Ovary (tissue), 9 donors: ENCODE data around the gene ZMAT5. TPM values are rescaled to one million over a fixed set of nuclear protein-coding genes. Genes with fewer than 3 reads are reported as not detected.

Experiments used
- DNase-seq, 5 donors: peaks; one replicate each; pipeline ENCODE4 v3.0.0-alpha.2; 2019 to 2020
- H3K27ac ChIP-seq, 2 donors: fragments of 200-600 bp; one replicate each; pipeline versions ENCODE4 v1.5.1 to v1.8.0; 2019 to 2022
- H3K27me3 ChIP-seq: fragments of 200-600 bp; one replicate; pipeline ENCODE4 v1.8.0; 2022
- H3K36me3 ChIP-seq: fragments of 200-600 bp; sonication (generic); one replicate; pipeline ENCODE4 v1.5.1; 2019
- H3K4me1 ChIP-seq: one replicate; pipeline ENCODE4 v1.8.1; 2013; ENCODE audit warnings: mild to moderate bottlenecking, moderate library complexity; ENCODE audit not compliant: insufficient read depth
- H3K4me3 ChIP-seq: fragments of 200-600 bp; sonication (generic); one replicate; pipeline ENCODE4 v1.5.1; 2017
- H3K9me3 ChIP-seq, 2 donors: fragments of 200-600 bp in 1 of 2; sonication (generic) in 1 of 2; one replicate each; pipeline versions ENCODE4 v1.5.1 to v1.8.1; 2013 to 2019; ENCODE audit warnings: mild to moderate bottlenecking in 1 of 2, moderate library complexity in 1 of 2
- CTCF ChIP-seq, 3 donors: fragments of 450-650 bp in 2 of 3; fragments of 200-600 bp in 1 of 3; IDR thresholded peaks; one replicate each; pipeline versions ENCODE4 v1.5.1 to v1.8.0; 2016 to 2022; ENCODE audit warnings: antibody characterized with exemption in 3 of 3, mild to moderate bottlenecking in 1 of 3
- EP300 ChIP-seq: sonication (generic); formaldehyde crosslinking; IDR thresholded peaks from one replicate; pipeline ENCODE4 v1.6.1; 2017; ENCODE audit warnings: antibody characterized with exemption
- POLR2A ChIP-seq: fragments of 450-650 bp; IDR thresholded peaks from one replicate; pipeline ENCODE4 v1.6.1; 2017; ENCODE audit warnings: antibody characterized with exemption, mild to moderate bottlenecking, moderate library complexity
- WGBS, 3 donors: extraction: QIAGEN DNeasy Blood & Tissue Kit in 1 of 3; methylation state at CpG; one replicate each; pipeline versions ENCODE4 v1.1.5 to v1.1.7; 2013 to 2017; 5-methylcytosine and 5-hydroxymethylcytosine counted together
- intact Hi-C, 4 donors: fragments of 100-400 bp; cut with DNase I; formaldehyde crosslinking; loops; one replicate each; pipeline versions ENCODE4 v1.11.0 to v1.15.1; 2022 to 2023
- polyA plus RNA-seq, 2 donors: library from polyadenylated mRNA; stranded (reverse); fragments of 200-250 nt in 1 of 2; fragments of 350-450 nt in 1 of 2; fragmentation: Illumina TruSeq in 1 of 2; extraction: RNeasy Lipid Tissue Mini Kit (QIAGEN cat#74804) in 1 of 2; gene quantifications; one replicate each; pipeline ENCODE4 v1.2.3, GENCODE V29; 2013 to 2014
- total RNA-seq, 7 donors: library from RNA; depleted of rRNA in 2 of 7; stranded (reverse); fragments of >200 nt in 2 of 7; fragmentation: NEBNext Ultra II Directional in 3 of 7; extraction: Animal tissue kit (Norgen Biotek cat#: 25700) in 3 of 7; gene quantifications; one replicate each; pipeline versions ENCODE4 v1.1.0 to v1.2.4, GENCODE V29; 2016 to 2023
- donor health status: DM: no; HTN: no; CAD: no; lungs with moderate emphysema.
- donor health status: DM: no; HTN: no; CAD: no.
- donor health status: Bipolar disorder and iron deficiency.
- donor health status: DM: yes; HTN: yes; CAD: no.
- donor health status: DM: no; HTN: no; CAD: no.
- donor health status: DM: yes; HTN: yes; CAD: no.

Gene ZMAT5
- total and polyA plus RNA-seq, 9 donors = 5.7 to 27.2 (median 21.4) TPM

- H3K9me3 ChIP-seq = no peaks in the 10 kb centered on the region
- H3K36me3 ChIP-seq = no peaks in the 10 kb centered on the region
- H3K4me3 ChIP-seq = no peak overlapping the region
- TF ChIP-seq POLR2A (no peak), CTCF (IDR thresholded peaks at IDR 0.05) (no peak), EP300 (no peak)
- H3K27ac ChIP-seq = no peak overlapping the region
- no peaks in the 10 kb centered on the region for H3K27me3 ChIP-seq
- intact Hi-C loops = loop anchor here in 1 of 4 donors (10.0 kb wide), 1 partner anchor 235 kb away; no protein-coding TSS in a partner anchor
- no peaks in the 10 kb centered on the region for H3K4me1 ChIP-seq
- no peak for DNase-seq
- 66 to 81% (median 77%) methylated on average over 3 of the region's 3 CpGs for whole genome bisulfite sequencing, 3 donors
Observed at GRCh38 chr22:29750029-29750428, 16.8 kb downstream of the ZMAT5 start.

- intact Hi-C loops = no loop called here
- no peak for TF ChIP-seq POLR2A
- no peak for TF ChIP-seq CTCF (IDR thresholded peaks at IDR 0.05)
- TF ChIP-seq EP300 = no peak
- H3K27ac ChIP-seq = no peak overlapping the region
- no peaks in the 10 kb centered on the region for H3K4me1 ChIP-seq
- no peaks in the 10 kb centered on the region for H3K36me3 ChIP-seq
- H3K4me3 ChIP-seq = no peak overlapping the region
- WGBS, 3 donors = 82 to 86% (median 86%) methylated on average over 9 of the region's 9 CpGs
- H3K27me3 ChIP-seq = no peaks in the 10 kb centered on the region
- no peaks in the 10 kb centered on the region for H3K9me3 ChIP-seq
- DNase-seq = no peak
Observed at GRCh38 chr22:29748248-29748893, 18.4 kb downstream of the ZMAT5 start.

- Histone ChIP-seq H3K4me1 (no peaks in the 10 kb centered on the region), H3K27ac (no peak overlapping the region), H3K9me3 (no peaks in the 10 kb centered on the region), H3K27me3 (no peaks in the 10 kb centered on the region), H3K36me3 (no peaks in the 10 kb centered on the region), H3K4me3 (no peak overlapping the region)
- TF ChIP-seq POLR2A = no peak
- WGBS, 3 donors = 92 to 93% (median 92%) methylated on average over 7 of the region's 7 CpGs
- intact Hi-C loops = no loop called here
- no peak for DNase-seq
Observed at GRCh38 chr22:29747832-29748231, 19.0 kb downstream of the ZMAT5 start.

GRCh38 chr22:29744902-29745301, 21.9 kb downstream of the ZMAT5 start:
- WGBS, 3 donors = 66 to 77% (median 71%) methylated on average over 7 to 8 of the region's 8 CpGs
- TF ChIP-seq EP300 (no peak), CTCF (IDR thresholded peaks at IDR 0.05) (no peak), POLR2A (no peak)
- H3K27ac ChIP-seq = no peak overlapping the region
- no peaks in the 10 kb centered on the region for H3K4me1 ChIP-seq
- no peaks in the 10 kb centered on the region for H3K27me3 ChIP-seq
- no peak for DNase-seq
- intact Hi-C loops = no loop called here
- no peaks in the 10 kb centered on the region for H3K36me3 ChIP-seq
- H3K4me3 ChIP-seq = no peak overlapping the region
- H3K9me3 ChIP-seq = no peaks in the 10 kb centered on the region

GRCh38 chr22:29742326-29742725, 24.5 kb downstream of the ZMAT5 start:
- TF ChIP-seq POLR2A = no peak
- DNase-seq = no peak
- Histone ChIP-seq H3K4me3 (no peak overlapping the region), H3K27me3 (no peaks in the 10 kb centered on the region), H3K36me3 (no peaks in the 10 kb centered on the region), H3K9me3 (no peaks in the 10 kb centered on the region), H3K4me1 (no peaks in the 10 kb centered on the region), H3K27ac (no peak overlapping the region)
- intact Hi-C loops = no loop called here
- 75 to 79% (median 77%) methylated on average over 13 of the region's 13 CpGs for WGBS, 3 donors
